ENCODE data around the gene BCAT1.

- TF ChIP-seq POLR2A (IDR thresholded peaks at IDR 0.05; ENCODE audit: borderline replicate concordance, extremely low read depth, insufficient read depth, insufficient read length) (no peak), CTCF (IDR thresholded peaks at IDR 0.05 in 2 of 3, conservative IDR thresholded peaks at IDR 0.05 in 1 of 3; ENCODE audit: borderline replicate concordance in 1 of 3, insufficient read depth in 1 of 3, low read depth in 2 of 3, low read length in 2 of 3) (no peak), POLR2AphosphoS5 (IDR thresholded peaks at IDR 0.05; ENCODE audit: low read depth, low read length) (no peak), CEBPB (IDR thresholded peaks at IDR 0.05; ENCODE audit: low read depth) (no peak), RAD21 (IDR thresholded peaks at IDR 0.05; ENCODE audit: low read depth) (no peak), EZH2 (IDR thresholded peaks at IDR 0.05) (no peak), YY1 (IDR thresholded peaks at IDR 0.05; ENCODE audit: extremely low read depth, insufficient replicate concordance, low read depth, low read length) (no peak), EZH2phosphoT487 (IDR thresholded peaks at IDR 0.05; ENCODE audit: borderline replicate concordance) (no peak), FOSL1 (IDR thresholded peaks at IDR 0.05; ENCODE audit: low read depth) (no peak), SRF (IDR thresholded peaks at IDR 0.05; ENCODE audit: low read depth) (no peak), ZNF274 (IDR thresholded peaks at IDR 0.05; ENCODE audit: low read depth, low read length) (no peak), TCF7L2 (IDR thresholded peaks at IDR 0.05; ENCODE audit: borderline replicate concordance, extremely low read depth, insufficient read depth, insufficient read length) (no peak), REST (IDR thresholded peaks at IDR 0.05; ENCODE audit: low read depth) (no peak)
Observed at GRCh38 chr12:24997970-24998582, 49.2 kb upstream of the BCAT1 start.

Data from HCT116 (cell line).